Measurements from ENCODE around the gene PHF2. TPM values are rescaled to one million over a fixed set of nuclear protein-coding genes. Genes with fewer than 3 reads are reported as not detected.
A peak's percentile ranks its signal among the peaks of the same experiment; 100 is the strongest.

Gene PHF2
- total RNA-seq, 1 donor from 2014 or later, result 32.0 TPM

DNA sequence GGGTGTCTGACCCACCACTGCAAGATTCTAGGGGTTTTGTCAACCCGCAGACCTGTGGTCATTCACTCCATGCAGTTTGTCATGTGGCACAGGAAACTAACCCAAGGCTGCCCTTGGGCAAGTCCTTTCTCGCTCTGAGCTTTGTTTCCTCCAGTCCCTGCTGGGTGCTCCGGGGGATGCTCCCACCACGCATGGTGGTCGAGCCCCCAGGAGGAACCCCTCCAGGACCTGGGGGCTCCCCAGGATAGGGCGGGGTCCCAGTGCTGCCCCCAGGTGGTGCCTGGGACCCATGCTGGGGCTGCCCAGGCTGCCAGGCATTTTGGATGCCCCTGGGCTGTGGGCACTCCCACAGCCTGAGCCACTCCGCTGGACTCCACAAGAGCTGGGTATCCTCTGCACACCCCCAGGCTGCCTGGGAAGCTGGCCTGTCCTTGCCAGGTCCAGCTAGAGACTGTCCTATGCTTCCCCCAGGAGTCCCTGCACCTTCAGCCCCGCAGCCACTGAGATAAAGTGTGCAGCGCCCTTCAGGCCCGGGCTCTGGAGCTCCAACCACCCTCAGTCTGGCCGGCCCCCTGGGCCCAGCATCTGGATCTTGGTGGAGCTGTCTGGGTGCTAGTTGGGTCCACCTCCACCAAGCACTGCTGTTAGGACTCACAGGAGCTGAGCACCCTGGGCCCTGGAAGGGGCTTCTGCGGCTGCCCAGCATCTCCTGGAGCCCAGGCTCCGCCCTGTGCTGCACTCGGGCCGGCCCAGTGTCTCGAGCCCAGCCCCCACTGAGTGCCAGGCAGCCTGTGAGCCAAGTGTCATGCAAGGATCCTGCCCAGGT is 104.3 kb downstream of the PHF2 start:
- DNase-seq (peak; percentile 24), ATAC-seq (no peak)
- intact Hi-C loops (cut with micrococcal nuclease), result loop anchor here (5.0 kb wide), 1 partner anchor 282 kb away; no protein-coding TSS in a partner anchor

GRCh38 chr9:93681269-93682154 is 105.1 kb downstream of the PHF2 start:
- intact Hi-C loops (cut with micrococcal nuclease), result loop anchor here (5.0 kb wide), 1 partner anchor 281 kb away; no protein-coding TSS in a partner anchor
- peak; percentile 14 for DNase-seq
- ATAC-seq, result no peak

GRCh38 chr9:93682155-93682968 is 106.0 kb downstream of the PHF2 start:
- intact Hi-C loops (cut with micrococcal nuclease), result loop anchor here (5.0 kb wide), 1 partner anchor 280 kb away; no protein-coding TSS in a partner anchor
- DNase-seq (peak; percentile 76), ATAC-seq (peak; percentile 67)

DNA sequence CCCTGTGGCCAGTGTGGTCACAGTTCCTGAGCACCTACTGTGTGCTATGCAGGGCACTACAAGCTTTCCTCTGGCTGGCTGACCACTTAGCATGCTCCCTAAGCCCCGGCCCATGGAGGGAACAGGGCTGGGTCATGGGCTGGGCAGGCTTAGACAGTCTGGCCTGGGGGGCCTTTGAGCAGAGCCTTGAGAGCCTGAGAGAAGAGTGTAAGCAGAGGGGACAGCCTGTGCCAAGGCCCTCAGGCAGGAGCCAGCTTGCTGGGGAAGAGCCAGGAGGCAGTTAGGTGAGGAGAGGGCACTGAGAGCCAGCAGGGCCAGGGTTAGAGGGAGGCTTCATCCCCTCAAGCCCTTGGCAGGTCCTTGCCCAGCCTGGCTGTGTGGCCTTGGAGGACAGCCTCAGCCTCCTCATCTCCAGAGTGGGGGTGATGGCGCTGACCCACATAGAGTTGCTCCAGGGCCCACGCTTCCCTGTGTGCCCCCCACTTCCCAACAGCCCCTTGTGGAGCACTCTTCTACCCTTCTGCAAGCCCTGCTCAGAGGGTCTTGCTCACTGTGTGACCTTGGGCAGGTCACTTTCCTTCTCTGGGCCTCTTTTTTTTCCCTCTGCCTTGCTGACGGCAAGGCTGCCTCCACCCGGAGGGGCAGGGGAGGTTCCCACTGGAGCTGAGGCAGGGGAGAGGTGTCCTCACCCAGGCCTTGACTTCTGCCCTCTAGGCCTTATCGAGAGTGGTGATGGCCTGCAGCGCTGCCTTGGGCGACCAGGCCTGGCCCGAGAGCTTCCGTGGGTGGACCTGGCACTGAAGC is 107.1 kb downstream of the PHF2 start:
- peak; percentile 13 for DNase-seq
- ATAC-seq, result no peak
- intact Hi-C loops (cut with micrococcal nuclease), result loop anchor here (5.0 kb wide), 1 partner anchor 279 kb away; no protein-coding TSS in a partner anchor

GRCh38 chr9:93684161-93684765 is 107.9 kb downstream of the PHF2 start:
- ATAC-seq (no peak), DNase-seq (no peak)
- intact Hi-C loops (cut with micrococcal nuclease), result loop anchor here (5.0 kb wide), 1 partner anchor 278 kb away; no protein-coding TSS in a partner anchor

DNA sequence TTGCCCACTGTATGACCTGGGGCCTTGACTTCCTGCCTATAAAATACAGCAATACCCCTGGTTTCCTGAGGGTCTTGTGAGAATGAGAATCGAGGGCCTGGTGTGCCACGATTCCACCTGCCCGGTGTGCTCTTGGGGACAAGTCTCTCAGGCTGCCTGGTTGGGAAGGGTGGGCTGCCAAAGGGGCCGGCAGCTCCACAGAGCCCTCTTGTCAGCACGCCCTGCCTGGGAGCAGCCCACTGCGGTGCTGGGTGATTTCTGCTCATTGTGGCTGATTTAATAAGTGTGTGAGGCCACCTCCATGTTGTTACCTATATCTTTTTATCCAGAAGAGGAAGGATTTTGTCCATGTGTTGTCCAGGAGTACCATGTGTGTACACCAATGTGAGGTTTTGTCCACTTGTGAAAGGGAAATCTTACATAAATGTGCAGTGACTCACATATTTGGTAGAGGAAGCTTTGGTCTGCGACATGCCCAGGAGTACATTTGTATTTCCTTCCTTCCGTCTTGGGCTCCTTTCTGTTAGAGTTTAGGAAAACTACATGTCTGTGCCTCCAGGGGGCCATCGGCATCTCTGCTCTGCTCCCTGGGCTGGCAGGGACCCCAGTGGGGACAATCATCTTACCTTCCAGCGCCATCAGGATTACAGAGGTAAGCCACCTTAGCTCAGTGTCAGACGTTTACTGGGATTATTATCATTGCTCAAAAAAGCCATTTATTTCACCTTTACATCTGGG is 108.6 kb downstream of the PHF2 start:
- DNase-seq (no peak), ATAC-seq (no peak)
- intact Hi-C loops (cut with micrococcal nuclease), result loop anchor here (5.0 kb wide), 1 partner anchor 277 kb away; no protein-coding TSS in a partner anchor

DNA sequence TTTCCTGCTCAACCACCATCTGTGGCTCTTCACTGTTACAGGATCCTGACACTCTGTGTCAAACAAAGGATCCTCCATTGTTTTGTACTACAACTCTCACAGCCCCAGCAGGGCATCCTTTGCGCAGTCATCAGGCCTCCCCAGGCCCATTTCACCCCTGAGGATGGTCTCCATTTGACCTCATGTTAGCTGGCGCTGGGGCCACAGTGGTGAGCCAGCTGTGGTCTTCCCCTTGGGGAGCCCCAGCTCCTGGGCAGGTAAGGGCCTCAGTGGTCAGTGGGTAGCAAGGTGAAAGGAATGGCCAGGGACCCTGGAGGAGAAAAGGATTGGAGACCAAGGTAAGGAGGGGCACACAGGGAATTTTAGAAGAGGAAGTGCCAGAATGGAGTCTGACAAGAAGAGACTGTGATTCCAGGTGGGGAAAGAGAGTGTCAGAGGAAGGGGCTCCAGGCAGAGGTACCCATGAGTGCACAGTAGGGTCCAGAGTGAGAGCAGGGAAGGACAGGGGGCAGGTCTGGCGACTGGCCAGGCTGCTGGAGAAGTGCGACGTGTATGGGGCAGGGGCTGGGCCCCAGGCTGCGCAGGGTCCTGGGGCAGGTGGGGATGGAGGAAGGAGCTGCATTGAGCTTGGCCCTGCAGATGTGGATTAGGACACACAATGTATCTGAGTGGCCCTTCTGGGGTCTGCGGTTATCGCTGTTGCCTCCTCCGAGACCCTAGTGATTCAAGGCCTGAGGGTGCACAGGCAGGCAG is 109.9 kb downstream of the PHF2 start:
- ATAC-seq (no peak), DNase-seq (no peak)
- intact Hi-C loops (cut with micrococcal nuclease), result no loop called here

DNA sequence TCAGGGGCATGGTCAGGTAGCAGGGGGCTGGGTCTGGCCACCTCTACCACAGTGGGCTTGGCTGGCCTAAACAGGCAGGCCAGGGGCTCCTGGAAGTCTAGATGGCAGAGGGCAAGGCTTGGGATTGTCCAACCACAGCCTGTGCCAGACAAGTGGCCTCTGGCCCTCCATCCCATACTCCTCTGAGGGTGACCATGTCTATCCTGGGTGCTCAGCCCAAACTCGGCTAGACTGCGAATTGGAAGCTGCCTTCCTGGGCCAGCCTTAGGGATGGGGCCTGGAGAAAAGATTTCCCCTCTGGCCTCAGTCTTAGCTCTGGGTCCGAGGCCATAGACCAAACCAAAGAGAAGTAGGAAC is 110.5 kb downstream of the PHF2 start:
- no peak for ATAC-seq
- DNase-seq, result no peak
- intact Hi-C loops (cut with micrococcal nuclease), result no loop called here

- ATAC-seq, result no peak
- intact Hi-C loops (cut with micrococcal nuclease), result no loop called here
- DNase-seq, result no peak
Measured at GRCh38 chr9:93690618-93691017, 114.2 kb downstream of the PHF2 start.

DNA sequence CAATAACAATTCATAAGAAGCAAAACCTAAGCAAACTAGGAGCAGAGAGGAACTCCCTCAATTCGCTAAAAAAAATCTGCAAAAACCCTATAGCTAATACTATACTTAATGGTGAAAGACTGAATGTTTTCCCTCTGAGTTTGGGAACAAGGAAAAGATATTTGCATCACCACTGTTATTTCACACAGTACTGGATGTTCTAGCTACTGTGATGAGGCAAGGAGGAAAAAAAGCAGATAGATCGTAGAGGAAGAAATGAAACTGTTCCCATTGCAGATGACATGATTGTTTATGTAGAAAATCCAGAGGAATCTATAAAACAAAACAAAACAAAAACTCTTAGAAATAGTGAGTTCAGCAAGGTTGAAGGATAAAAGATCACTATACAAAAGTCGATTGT is 116.7 kb downstream of the PHF2 start:
- intact Hi-C loops (cut with micrococcal nuclease), result no loop called here
- DNase-seq (no peak), ATAC-seq (no peak)

DNA sequence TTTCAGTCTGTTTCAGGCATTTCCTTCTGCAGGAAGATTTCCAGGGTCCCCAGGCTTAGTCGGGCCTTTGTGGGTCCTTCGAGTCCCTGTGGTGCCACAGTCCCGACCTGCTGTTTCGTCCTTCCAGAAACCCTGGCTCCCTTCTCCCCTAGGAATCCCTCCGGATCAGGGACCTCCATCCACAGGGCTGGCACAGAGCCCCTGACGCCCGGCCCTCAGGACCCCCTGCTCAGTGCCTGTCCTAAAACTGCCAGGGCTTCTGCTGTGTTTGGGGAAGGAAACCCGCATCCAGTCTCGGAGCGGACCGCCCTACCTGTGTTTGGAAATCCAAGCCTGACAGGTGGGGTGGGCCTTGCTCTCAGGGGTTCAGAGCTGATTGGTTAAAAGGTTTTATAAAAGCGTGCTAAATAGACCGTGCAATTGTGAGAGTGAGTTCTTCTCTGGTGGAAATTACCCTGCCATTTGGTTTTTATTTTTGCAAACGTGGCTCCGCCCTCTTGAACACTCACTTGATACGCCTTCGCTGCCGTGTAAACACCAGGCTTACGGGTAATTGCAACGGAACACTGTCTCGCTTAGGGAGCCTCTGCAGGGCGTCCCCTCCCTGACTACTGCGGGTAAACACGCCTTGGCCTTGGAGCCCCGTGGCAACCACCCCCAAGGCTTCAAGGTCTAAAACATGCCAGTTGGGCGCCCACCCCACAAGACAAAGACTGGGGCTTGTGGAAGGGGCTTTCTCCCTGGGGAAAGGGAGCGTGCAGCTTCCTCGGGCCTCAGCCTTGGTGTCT is 121.2 kb downstream of the PHF2 start:
- no peak for DNase-seq
- intact Hi-C loops (cut with micrococcal nuclease), result no loop called here
- no peak for ATAC-seq

GRCh38 chr9:93698140-93698908 is 121.9 kb downstream of the PHF2 start:
- no peak for DNase-seq
- intact Hi-C loops (cut with micrococcal nuclease), result no loop called here
- ATAC-seq, result no peak

DNA sequence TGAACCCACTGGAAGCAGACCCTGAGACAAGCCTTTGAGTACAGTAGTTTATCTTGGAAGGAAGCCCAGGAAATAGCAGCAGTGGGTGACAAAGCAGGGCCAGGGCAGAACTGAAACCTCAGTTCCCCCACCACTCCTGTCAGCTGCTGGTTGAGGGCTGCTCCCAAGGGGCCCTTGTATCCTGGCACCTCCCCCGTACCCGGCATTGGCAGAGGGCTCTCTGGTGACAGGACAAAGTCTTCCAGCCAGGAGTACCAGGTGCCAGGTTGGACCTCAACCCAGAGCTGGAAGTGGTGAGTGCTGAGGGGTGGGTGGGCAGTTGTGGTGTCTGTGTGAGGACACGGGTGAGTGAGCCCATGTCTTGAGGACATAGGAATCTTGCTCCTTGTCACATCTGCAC is 123.3 kb downstream of the PHF2 start:
- DNase-seq, result no peak
- ATAC-seq, result no peak
- intact Hi-C loops (cut with micrococcal nuclease), result no loop called here

GRCh38 chr9:93701494-93702218 is 125.3 kb downstream of the PHF2 start:
- ATAC-seq (no peak), DNase-seq (no peak)
- intact Hi-C loops (cut with micrococcal nuclease), result no loop called here

DNA sequence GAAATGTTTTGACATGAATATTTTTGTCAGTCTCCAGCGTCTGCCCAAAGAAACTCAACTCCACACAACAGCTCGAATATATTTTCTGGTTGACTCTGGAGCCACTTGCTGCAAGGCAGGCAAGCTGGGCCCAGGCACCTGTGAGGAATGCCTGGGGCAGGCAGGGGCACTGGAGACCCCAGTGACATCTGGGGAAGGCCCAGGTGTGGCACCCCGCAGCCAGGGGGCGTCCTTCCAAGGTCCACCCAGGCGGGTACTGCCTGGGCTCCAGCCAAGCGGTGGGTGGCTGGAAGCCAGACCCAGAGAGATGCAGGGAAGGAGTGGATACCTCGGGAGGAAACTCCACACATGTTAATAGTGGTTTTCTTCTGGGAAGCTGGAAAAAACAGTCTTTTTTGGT is 125.9 kb downstream of the PHF2 start:
- DNase-seq, result no peak
- intact Hi-C loops (cut with micrococcal nuclease), result no loop called here
- ATAC-seq, result no peak
